GM23338 (cell line): ENCODE data around the gene NUDT21.
"Not testable (repeated sequence)": the region's sequence is repeated elsewhere in the genome, so short reads cannot be mapped to it uniquely, and the experiment has no call there.

Experiments used
- CREB1 ChIP-seq: fragments of 250-450 bp; sonication (Bioruptor Pico); IDR thresholded peaks from 2 replicates; pipeline ENCODE4 v1.5.0; 2020; ENCODE audit warnings: low read depth, mild to moderate bottlenecking, moderate library complexity
- CTCF ChIP-seq, 2 experiments: fragments of 200-600 bp in 1 of 2; sonication (generic) in 1 of 2; conservative IDR thresholded peaks; 2 replicates each; pipeline versions ENCODE4 v1.5.1 to v1.6.1; 2016 to 2017; ENCODE audit warnings: antibody characterized with exemption in 2 of 2, low read depth in 2 of 2, mild to moderate bottlenecking in 2 of 2, moderate library complexity in 1 of 2
- EZH2 ChIP-seq: fragments of 200-600 bp; sonication (generic); IDR thresholded peaks from one replicate; pipeline ENCODE4 v1.8.0; 2017; ENCODE audit warnings: antibody characterized with exemption, mild to moderate bottlenecking, low read depth; ENCODE audit not compliant: unreplicated experiment
- EZH2phosphoT487 ChIP-seq: fragments of 200-600 bp; sonication (generic); IDR thresholded peaks from one replicate; pipeline ENCODE4 v1.8.1; 2018; ENCODE audit warnings: antibody characterized with exemption; ENCODE audit not compliant: unreplicated experiment
- JUNB ChIP-seq: IDR thresholded peaks from one replicate; pipeline ENCODE4 v1.6.1; 2016; ENCODE audit warnings: antibody characterized with exemption; ENCODE audit not compliant: unreplicated experiment
- POLR2AphosphoS5 ChIP-seq: IDR thresholded peaks from 2 replicates; pipeline ENCODE4 v1.6.1; 2016; ENCODE audit warnings: antibody characterized with exemption, low read depth
- REST ChIP-seq: IDR thresholded peaks from one replicate; pipeline ENCODE4 v1.6.1; 2018; ENCODE audit warnings: antibody characterized with exemption; ENCODE audit not compliant: unreplicated experiment
- STAT1 ChIP-seq: IDR thresholded peaks from one replicate; pipeline ENCODE4 v1.6.1; 2016; ENCODE audit warnings: antibody characterized with exemption; ENCODE audit not compliant: unreplicated experiment

- TF ChIP-seq EZH2phosphoT487; CTCF (conservative IDR thresholded peaks at IDR 0.05; ENCODE audit: low read depth in 2 of 2); CREB1 (CRISPR knock-in tag); EZH2; REST; STAT1; JUNB; POLR2AphosphoS5: not testable (repeated sequence)
Observed at GRCh38 chr16:56380778-56381485, 70.2 kb downstream of the NUDT21 start.
